HEK293 (cell line): Measurements from ENCODE around the gene UGT1A7.

ENCODE experiments used
- KLF9 ChIP-seq: fragments of 450-650 bp; formaldehyde crosslinking; IDR thresholded peaks from 2 replicates; pipeline ENCODE4 v1.5.1; 2016; ENCODE audit warnings: missing biosample characterization, missing genetic modification characterization, low read depth
- PATZ1 ChIP-seq: fragments of 450-650 bp; formaldehyde crosslinking; IDR thresholded peaks from 2 replicates; pipeline ENCODE4 v1.5.1; 2016; ENCODE audit warnings: missing biosample characterization, missing genetic modification characterization
- SETDB1 ChIP-seq: IDR thresholded peaks from one replicate; pipeline ENCODE4 v1.6.1; 2017; ENCODE audit warnings: mild to moderate bottlenecking, low read length, moderate library complexity, mixed read lengths; ENCODE audit not compliant: insufficient read length
- SP7 ChIP-seq: fragments of 450-650 bp; formaldehyde crosslinking; IDR thresholded peaks from 2 replicates; pipeline ENCODE4 v1.5.1; 2016; ENCODE audit warnings: missing biosample characterization, missing genetic modification characterization
- YY2 ChIP-seq: fragments of 450-650 bp; formaldehyde crosslinking; IDR thresholded peaks from 2 replicates; pipeline ENCODE4 v1.5.1; 2016; ENCODE audit warnings: missing biosample characterization, missing genetic modification characterization
- ZNF24 ChIP-seq: fragments of 450-650 bp; formaldehyde crosslinking; IDR thresholded peaks from 2 replicates; pipeline ENCODE4 v1.5.1; 2016; ENCODE audit warnings: missing biosample characterization, missing genetic modification characterization
- ZNF324 ChIP-seq: fragments of 450-650 bp; formaldehyde crosslinking; IDR thresholded peaks from 2 replicates; pipeline ENCODE4 v1.5.1; 2016; ENCODE audit warnings: missing biosample characterization, missing genetic modification characterization
- ZNF530 ChIP-seq: fragments of 450-650 bp; formaldehyde crosslinking; IDR thresholded peaks from 2 replicates; pipeline ENCODE4 v1.5.1; 2016; ENCODE audit warnings: low read depth, missing biosample characterization, missing genetic modification characterization
- TF ChIP-seq, protein P1 (sequence below): fragments of 450-650 bp; formaldehyde crosslinking; IDR thresholded peaks from 2 replicates; pipeline ENCODE4 v1.5.1; 2016; ENCODE audit warnings: missing biosample characterization, missing genetic modification characterization
- TF ChIP-seq, protein P2 (sequence below): fragments of 450-650 bp; formaldehyde crosslinking; IDR thresholded peaks from 2 replicates; pipeline ENCODE4 v1.5.1; 2017; ENCODE audit warnings: missing biosample characterization, missing genetic modification characterization
- TF ChIP-seq, protein P3 (sequence below): IDR thresholded peaks from 2 replicates; pipeline ENCODE4 v1.6.1; 2011; ENCODE audit warnings: mild to moderate bottlenecking, low read depth, low read length, borderline replicate concordance

DNA sequence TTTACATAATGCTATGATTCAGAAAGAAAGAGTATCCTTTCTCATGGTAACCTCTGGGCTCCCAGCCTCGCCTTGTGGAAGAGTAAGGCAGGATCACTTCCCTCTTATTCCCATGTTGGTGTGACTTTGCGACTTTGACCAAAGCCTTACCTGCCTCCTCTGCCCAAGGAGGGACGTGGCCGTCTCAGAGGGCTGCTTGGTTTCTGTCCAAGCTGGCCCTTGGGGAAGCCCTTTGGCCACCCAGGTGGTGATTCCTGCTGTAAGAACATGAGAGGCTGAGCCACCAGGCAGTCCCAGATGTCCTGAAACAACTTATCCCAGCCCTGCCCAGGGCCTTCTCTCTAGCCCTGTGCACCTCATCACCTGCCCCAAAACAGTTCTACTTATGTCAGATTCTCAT lies 17.0 kb downstream of the UGT1A7 start:
- TF ChIP-seq, protein P1, sequence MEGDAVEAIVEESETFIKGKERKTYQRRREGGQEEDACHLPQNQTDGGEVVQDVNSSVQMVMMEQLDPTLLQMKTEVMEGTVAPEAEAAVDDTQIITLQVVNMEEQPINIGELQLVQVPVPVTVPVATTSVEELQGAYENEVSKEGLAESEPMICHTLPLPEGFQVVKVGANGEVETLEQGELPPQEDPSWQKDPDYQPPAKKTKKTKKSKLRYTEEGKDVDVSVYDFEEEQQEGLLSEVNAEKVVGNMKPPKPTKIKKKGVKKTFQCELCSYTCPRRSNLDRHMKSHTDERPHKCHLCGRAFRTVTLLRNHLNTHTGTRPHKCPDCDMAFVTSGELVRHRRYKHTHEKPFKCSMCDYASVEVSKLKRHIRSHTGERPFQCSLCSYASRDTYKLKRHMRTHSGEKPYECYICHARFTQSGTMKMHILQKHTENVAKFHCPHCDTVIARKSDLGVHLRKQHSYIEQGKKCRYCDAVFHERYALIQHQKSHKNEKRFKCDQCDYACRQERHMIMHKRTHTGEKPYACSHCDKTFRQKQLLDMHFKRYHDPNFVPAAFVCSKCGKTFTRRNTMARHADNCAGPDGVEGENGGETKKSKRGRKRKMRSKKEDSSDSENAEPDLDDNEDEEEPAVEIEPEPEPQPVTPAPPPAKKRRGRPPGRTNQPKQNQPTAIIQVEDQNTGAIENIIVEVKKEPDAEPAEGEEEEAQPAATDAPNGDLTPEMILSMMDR (tag by site-specific recombination): no peak
- TF ChIP-seq KLF9 (no peak), ZNF24 (tag by site-specific recombination) (no peak), YY2 (tag by site-specific recombination) (no peak), SETDB1 (no peak), ZNF530 (tag by site-specific recombination) (no peak), PATZ1 (tag by site-specific recombination) (no peak), ZNF324 (tag by site-specific recombination) (no peak), SP7 (no peak)
- TF ChIP-seq, protein P2, sequence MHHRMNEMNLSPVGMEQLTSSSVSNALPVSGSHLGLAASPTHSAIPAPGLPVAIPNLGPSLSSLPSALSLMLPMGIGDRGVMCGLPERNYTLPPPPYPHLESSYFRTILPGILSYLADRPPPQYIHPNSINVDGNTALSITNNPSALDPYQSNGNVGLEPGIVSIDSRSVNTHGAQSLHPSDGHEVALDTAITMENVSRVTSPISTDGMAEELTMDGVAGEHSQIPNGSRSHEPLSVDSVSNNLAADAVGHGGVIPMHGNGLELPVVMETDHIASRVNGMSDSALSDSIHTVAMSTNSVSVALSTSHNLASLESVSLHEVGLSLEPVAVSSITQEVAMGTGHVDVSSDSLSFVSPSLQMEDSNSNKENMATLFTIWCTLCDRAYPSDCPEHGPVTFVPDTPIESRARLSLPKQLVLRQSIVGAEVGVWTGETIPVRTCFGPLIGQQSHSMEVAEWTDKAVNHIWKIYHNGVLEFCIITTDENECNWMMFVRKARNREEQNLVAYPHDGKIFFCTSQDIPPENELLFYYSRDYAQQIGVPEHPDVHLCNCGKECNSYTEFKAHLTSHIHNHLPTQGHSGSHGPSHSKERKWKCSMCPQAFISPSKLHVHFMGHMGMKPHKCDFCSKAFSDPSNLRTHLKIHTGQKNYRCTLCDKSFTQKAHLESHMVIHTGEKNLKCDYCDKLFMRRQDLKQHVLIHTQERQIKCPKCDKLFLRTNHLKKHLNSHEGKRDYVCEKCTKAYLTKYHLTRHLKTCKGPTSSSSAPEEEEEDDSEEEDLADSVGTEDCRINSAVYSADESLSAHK: no peak
- TF ChIP-seq, protein P3, sequence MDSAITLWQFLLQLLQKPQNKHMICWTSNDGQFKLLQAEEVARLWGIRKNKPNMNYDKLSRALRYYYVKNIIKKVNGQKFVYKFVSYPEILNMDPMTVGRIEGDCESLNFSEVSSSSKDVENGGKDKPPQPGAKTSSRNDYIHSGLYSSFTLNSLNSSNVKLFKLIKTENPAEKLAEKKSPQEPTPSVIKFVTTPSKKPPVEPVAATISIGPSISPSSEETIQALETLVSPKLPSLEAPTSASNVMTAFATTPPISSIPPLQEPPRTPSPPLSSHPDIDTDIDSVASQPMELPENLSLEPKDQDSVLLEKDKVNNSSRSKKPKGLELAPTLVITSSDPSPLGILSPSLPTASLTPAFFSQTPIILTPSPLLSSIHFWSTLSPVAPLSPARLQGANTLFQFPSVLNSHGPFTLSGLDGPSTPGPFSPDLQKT: no peak
